GM21529 (cell line): ENCODE measurements around the gene ATRNL1.
"Not testable (repeated sequence)": the region's sequence is repeated elsewhere in the genome, so short reads cannot be mapped to it uniquely, and the experiment has no call there.

Source experiments
- ATAC-seq: cut with Tn5 transposase; IDR thresholded peaks from one replicate; pipeline ENCODE4 v1.9.1; 2021; ENCODE audit not compliant: unreplicated experiment

ATRNL1 gene

GRCh38 chr10:115207276-115207675 lies 114.1 kb downstream of the ATRNL1 start:
- ATAC-seq = not testable (repeated sequence)

GRCh38 chr10:115209133-115209532 lies 116.0 kb downstream of the ATRNL1 start:
- peak; percentile 80 for ATAC-seq

GRCh38 chr10:115214829-115215228 lies 121.7 kb downstream of the ATRNL1 start:
- no peak for ATAC-seq

GRCh38 chr10:115219203-115219602 lies 126.0 kb downstream of the ATRNL1 start:
- ATAC-seq = no peak

- no peak for ATAC-seq
These were observed 128.9 kb downstream of the ATRNL1 start for GRCh38 chr10:115222039-115222438.

GRCh38 chr10:115239761-115240160 lies 146.6 kb downstream of the ATRNL1 start:
- no peak for ATAC-seq

GRCh38 chr10:115250784-115251183 lies 157.6 kb downstream of the ATRNL1 start:
- ATAC-seq = no peak

- not testable (repeated sequence) for ATAC-seq
These were observed 160.6 kb downstream of the ATRNL1 start for GRCh38 chr10:115253765-115254164.

GRCh38 chr10:115272482-115272881 lies 179.3 kb downstream of the ATRNL1 start:
- no peak for ATAC-seq

GRCh38 chr10:115278294-115278693 lies 185.1 kb downstream of the ATRNL1 start:
- ATAC-seq = no peak

GRCh38 chr10:115295213-115295805 lies 202.1 kb downstream of the ATRNL1 start:
- ATAC-seq = no peak

GRCh38 chr10:115300080-115300479 lies 206.9 kb downstream of the ATRNL1 start:
- ATAC-seq = no peak

GRCh38 chr10:115319669-115320068 lies 226.5 kb downstream of the ATRNL1 start:
- not testable (repeated sequence) for ATAC-seq

- ATAC-seq = peak; percentile 82
These were observed 228.2 kb downstream of the ATRNL1 start for GRCh38 chr10:115321360-115321759.

GRCh38 chr10:115328331-115328730 lies 235.2 kb downstream of the ATRNL1 start:
- ATAC-seq = no peak

GRCh38 chr10:115335366-115335765 lies 242.2 kb downstream of the ATRNL1 start:
- no peak for ATAC-seq

GRCh38 chr10:115355162-115355760 lies 262.1 kb downstream of the ATRNL1 start:
- peak; percentile 93 for ATAC-seq

- not testable (repeated sequence) for ATAC-seq
These were observed 274.8 kb downstream of the ATRNL1 start for GRCh38 chr10:115367920-115368319.

- ATAC-seq = no peak
These were observed 285.9 kb downstream of the ATRNL1 start for GRCh38 chr10:115379064-115379463.

GRCh38 chr10:115384665-115385064 lies 291.5 kb downstream of the ATRNL1 start:
- no peak for ATAC-seq

GRCh38 chr10:115390607-115391006 lies 297.4 kb downstream of the ATRNL1 start:
- ATAC-seq = no peak

GRCh38 chr10:115398026-115398425 lies 304.9 kb downstream of the ATRNL1 start:
- ATAC-seq = no peak

- ATAC-seq = no peak
These were observed 309.5 kb downstream of the ATRNL1 start for GRCh38 chr10:115402699-115403098.
